ENCODE measurements around the gene PAFAH1B2. TPM values are rescaled to one million over a fixed set of nuclear protein-coding genes. Genes with fewer than 3 reads are reported as not detected.

The PAFAH1B2 gene
- total RNA-seq, 1 donor: 151 TPM

DNA sequence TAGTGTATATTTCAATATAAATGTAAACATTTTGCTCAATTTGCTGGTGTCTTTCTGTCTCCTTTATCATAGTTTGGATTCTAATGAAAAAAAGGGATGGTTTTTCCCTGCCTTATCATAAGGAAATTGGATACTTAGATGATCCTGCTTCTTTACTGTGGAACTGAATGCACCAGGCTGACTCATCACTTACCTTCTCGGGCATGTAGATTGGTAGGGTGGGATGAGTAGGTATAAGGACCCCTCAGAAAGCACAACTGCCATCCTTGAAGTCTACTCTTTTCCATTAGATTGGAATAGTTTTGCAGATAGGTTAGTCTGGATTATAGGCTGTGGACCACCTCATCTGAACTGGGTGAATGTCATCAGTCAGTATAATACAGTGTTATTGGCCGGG is 26.9 kb downstream of the PAFAH1B2 start:
- DNase-seq (ENCODE audit: insufficient read length, low spot score, missing footprints): no peak
- H3K36me3 ChIP-seq (ENCODE audit: insufficient read depth, low read length): peaks cover 22% of the 10 kb centered on the region
- no peaks in the 10 kb centered on the region for H3K27me3 ChIP-seq (ENCODE audit: insufficient read depth, low read length)
- no peak overlapping the region for H2AFZ ChIP-seq (ENCODE audit: low read length)
- peaks cover 16% of the 10 kb centered on the region for H3K79me2 ChIP-seq (ENCODE audit: insufficient read depth, low read length)
- no peak overlapping the region for H3K4me3 ChIP-seq (ENCODE audit: insufficient read depth, low read length)
- H3K4me1 ChIP-seq (ENCODE audit: insufficient read depth, low read length): peaks cover 36% of the 10 kb centered on the region
- TF ChIP-seq, protein P1, sequence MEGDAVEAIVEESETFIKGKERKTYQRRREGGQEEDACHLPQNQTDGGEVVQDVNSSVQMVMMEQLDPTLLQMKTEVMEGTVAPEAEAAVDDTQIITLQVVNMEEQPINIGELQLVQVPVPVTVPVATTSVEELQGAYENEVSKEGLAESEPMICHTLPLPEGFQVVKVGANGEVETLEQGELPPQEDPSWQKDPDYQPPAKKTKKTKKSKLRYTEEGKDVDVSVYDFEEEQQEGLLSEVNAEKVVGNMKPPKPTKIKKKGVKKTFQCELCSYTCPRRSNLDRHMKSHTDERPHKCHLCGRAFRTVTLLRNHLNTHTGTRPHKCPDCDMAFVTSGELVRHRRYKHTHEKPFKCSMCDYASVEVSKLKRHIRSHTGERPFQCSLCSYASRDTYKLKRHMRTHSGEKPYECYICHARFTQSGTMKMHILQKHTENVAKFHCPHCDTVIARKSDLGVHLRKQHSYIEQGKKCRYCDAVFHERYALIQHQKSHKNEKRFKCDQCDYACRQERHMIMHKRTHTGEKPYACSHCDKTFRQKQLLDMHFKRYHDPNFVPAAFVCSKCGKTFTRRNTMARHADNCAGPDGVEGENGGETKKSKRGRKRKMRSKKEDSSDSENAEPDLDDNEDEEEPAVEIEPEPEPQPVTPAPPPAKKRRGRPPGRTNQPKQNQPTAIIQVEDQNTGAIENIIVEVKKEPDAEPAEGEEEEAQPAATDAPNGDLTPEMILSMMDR (IDR thresholded peaks at IDR 0.05; ENCODE audit: extremely low read depth, low read depth, low read length): no peak
- no peak overlapping the region for H3K4me2 ChIP-seq (ENCODE audit: insufficient read depth, low read length)
- peaks cover 12% of the 10 kb centered on the region for H4K20me1 ChIP-seq (ENCODE audit: insufficient read depth, low read length)
- no peaks in the 10 kb centered on the region for H3K9me3 ChIP-seq (ENCODE audit: low read depth, low read length)
- no peak overlapping the region for H3K27ac ChIP-seq (ENCODE audit: low read depth, low read length)

DNA sequence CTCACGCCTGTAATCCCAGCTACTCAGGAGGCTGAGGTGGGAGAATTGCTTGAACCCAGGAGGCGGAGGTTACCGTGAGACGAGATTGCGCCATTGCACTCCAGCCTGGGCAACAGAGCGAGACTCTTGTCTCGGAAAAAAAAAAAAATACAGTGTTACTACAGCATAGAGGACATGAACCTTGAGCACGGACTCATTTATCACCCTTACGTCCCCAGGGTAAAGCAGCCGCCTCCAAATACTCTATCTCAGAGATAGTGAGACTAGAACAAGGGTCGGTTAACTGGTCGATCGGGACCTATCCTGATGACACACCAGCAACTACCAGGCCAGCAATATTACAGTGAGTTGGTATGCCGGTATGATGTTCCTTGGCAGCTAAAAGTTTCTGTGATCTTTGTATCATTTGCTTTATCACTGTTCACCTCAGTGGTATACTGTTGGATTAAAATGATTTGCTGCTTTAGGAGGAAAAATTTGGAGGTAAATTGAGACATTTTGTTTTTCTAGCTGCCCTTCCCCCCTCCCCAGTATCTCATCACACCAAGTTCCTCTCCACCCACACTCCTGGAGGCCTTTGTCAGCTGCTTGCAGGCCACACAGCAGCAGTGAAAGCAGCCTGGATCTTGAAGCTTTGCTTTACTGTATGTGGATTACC is 27.4 kb downstream of the PAFAH1B2 start:
- Histone ChIP-seq H4K20me1 (ENCODE audit: insufficient read depth, low read length) (peaks cover 6% of the 10 kb centered on the region), H2AFZ (ENCODE audit: low read length) (no peak overlapping the region), H3K79me2 (ENCODE audit: insufficient read depth, low read length) (peaks cover 10% of the 10 kb centered on the region), H3K4me3 (ENCODE audit: insufficient read depth, low read length) (no peak overlapping the region), H3K27me3 (ENCODE audit: insufficient read depth, low read length) (no peaks in the 10 kb centered on the region), H3K4me2 (ENCODE audit: insufficient read depth, low read length) (no peak overlapping the region), H3K27ac (ENCODE audit: low read depth, low read length) (peak overlapping the region; percentile 42), H3K9me3 (ENCODE audit: low read depth, low read length) (no peaks in the 10 kb centered on the region), H3K4me1 (ENCODE audit: insufficient read depth, low read length) (peaks cover 30% of the 10 kb centered on the region), H3K36me3 (ENCODE audit: insufficient read depth, low read length) (peaks cover 19% of the 10 kb centered on the region)
- TF ChIP-seq, protein P1 (IDR thresholded peaks at IDR 0.05; ENCODE audit: extremely low read depth, low read depth, low read length): no peak
- DNase-seq (ENCODE audit: insufficient read length, low spot score, missing footprints): no peak

DNA sequence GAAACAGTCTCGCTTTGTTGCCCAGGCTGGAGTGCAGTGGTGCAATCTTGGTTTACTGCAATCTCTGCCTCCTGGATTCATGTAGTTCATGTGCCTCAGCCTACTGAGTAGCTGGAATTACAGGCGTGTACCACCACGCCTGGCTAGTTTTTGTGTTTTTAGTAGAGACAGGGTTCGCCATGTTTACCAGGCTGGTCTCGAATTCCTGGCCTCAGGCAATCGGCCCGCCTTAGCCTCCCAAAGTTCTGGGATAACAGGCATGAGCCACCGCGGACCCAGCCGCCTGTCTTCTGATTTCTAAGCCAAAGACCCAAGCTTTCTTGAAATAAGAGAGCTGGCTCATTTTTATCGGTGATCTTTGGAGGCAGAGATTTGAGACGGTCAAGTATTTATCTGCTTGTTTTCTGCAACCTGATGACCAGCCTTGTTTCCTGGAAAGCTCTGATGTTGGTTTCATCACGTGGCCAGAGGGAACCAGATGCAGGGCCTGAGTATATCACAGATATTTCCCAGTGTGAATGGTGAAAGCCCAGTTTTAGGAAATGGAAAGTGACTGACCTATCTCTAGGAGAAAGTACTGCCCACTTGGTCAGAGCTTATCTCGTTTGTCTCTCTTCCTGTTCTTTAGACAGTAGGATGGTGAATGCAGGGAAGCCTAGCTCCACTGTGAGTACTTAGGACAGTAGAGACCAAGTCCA is 28.8 kb downstream of the PAFAH1B2 start:
- TF ChIP-seq, protein P1 (IDR thresholded peaks at IDR 0.05; ENCODE audit: extremely low read depth, low read depth, low read length): no peak
- Histone ChIP-seq H3K4me1 (ENCODE audit: insufficient read depth, low read length) (peaks cover 29% of the 10 kb centered on the region), H3K4me3 (ENCODE audit: insufficient read depth, low read length) (no peak overlapping the region), H3K36me3 (ENCODE audit: insufficient read depth, low read length) (peaks cover 8% of the 10 kb centered on the region), H3K4me2 (ENCODE audit: insufficient read depth, low read length) (no peak overlapping the region), H3K27me3 (ENCODE audit: insufficient read depth, low read length) (no peaks in the 10 kb centered on the region), H3K27ac (ENCODE audit: low read depth, low read length) (no peak overlapping the region), H4K20me1 (ENCODE audit: insufficient read depth, low read length) (peaks cover 4% of the 10 kb centered on the region), H2AFZ (ENCODE audit: low read length) (no peak overlapping the region), H3K9me3 (ENCODE audit: low read depth, low read length) (no peaks in the 10 kb centered on the region), H3K79me2 (ENCODE audit: insufficient read depth, low read length) (peaks cover 2% of the 10 kb centered on the region)
- no peak for DNase-seq (ENCODE audit: insufficient read length, low spot score, missing footprints)

DNA sequence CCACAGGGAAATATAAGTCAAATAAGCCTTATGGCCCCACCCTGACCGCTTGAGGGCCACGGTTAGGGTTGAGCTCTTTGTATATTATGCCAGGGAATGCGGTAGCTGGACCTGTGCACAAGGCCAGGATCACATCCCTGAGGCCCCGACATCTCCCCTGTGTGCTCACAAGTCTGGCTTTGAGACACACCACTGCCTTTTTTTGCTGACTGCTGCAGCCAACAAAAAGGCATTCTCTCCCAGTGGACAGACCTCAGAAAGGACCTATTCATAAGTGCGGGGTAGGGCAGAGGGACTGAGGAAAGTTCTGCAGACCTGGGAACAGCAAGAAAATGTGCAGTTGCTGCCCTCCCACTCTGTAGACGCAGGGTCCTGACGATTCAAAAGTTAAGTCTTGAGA is 31.0 kb downstream of the PAFAH1B2 start:
- Histone ChIP-seq H3K4me1 (ENCODE audit: insufficient read depth, low read length) (peaks cover 36% of the 10 kb centered on the region), H3K27me3 (ENCODE audit: insufficient read depth, low read length) (no peaks in the 10 kb centered on the region), H3K36me3 (ENCODE audit: insufficient read depth, low read length) (peaks cover 7% of the 10 kb centered on the region), H3K4me3 (ENCODE audit: insufficient read depth, low read length) (no peak overlapping the region), H3K79me2 (ENCODE audit: insufficient read depth, low read length) (peaks cover 4% of the 10 kb centered on the region), H2AFZ (ENCODE audit: low read length) (no peak overlapping the region), H4K20me1 (ENCODE audit: insufficient read depth, low read length) (peaks cover 4% of the 10 kb centered on the region), H3K27ac (ENCODE audit: low read depth, low read length) (no peak overlapping the region), H3K9me3 (ENCODE audit: low read depth, low read length) (no peaks in the 10 kb centered on the region), H3K4me2 (ENCODE audit: insufficient read depth, low read length) (no peak overlapping the region)
- TF ChIP-seq, protein P1 (IDR thresholded peaks at IDR 0.05; ENCODE audit: extremely low read depth, low read depth, low read length): no peak
- no peak for DNase-seq (ENCODE audit: insufficient read length, low spot score, missing footprints)
